ENCODE results near the gene NDUFAF8.
A peak's percentile ranks its signal among the peaks of the same experiment; 100 is the strongest.

NDUFAF8 gene

GRCh38 chr17:81237591-81238489, 1.3 kb upstream of the NDUFAF8 start:
- DNase-seq (ENCODE audit: low read depth in 1 of 2, low spot score in 1 of 2): no peak

DNA sequence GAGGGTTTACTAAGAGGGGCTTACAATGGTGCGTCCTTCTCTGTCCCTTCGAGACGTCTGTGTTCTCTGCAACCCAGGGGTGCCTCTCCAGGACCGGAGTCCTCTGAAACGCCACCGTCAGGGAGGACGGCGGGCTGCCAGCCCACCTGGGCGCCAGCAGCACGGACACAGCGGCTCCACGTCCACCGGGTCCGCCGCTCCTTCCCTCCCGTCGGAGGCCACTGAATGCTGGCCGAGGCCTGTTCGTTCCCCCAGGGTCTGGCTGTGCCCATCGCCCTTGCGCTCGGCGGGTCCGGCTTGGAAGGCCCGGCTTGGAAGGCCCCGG, 666 bp upstream of the NDUFAF8 start:
- DNase-seq (ENCODE audit: low read depth in 1 of 2, low spot score in 1 of 2): no peak

DNA sequence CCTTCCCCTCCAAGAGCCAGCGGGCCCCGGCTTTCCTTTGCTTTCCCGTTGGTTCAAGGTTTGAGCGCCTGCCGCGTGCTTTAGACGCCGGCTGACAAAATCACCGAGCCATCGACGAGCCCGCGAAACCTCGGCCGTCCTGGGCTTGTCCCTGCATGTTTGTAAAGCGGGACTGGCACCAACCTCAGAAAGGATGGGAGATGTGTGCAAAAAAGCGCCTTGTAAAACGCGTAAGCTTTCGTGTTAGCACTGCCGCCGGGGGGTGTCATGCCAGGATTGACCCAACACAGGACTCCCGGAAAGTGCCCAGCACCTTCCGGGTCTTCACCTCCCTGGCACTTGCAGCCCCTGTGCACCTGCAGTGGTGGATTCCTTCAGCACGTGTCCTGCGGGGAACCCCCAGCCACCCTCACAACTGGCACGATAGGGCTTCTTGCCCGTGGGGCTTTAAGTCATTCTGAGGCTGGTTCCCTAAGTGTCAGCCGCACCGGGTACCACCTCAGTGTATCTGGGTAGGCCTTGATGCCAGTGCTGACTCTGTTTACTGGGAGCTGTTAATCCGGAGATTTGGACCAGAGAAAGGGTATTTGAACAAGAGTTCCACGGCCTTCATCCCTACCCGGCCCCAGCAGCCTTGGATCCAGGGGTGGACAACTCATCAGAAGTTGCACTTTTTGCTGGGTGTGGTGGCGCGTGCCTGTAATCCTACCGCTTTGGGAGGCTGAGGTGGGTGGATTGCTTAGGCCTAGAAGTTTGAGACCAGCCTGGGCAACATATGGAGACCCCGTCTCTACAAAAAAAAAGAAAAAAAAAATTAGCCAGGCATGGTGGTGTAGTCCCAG, 817 bp downstream of the NDUFAF8 start:
- peak in 1 of 2 donors; percentile 45 for DNase-seq (ENCODE audit: low read depth in 1 of 2, low spot score in 1 of 2)

DNA sequence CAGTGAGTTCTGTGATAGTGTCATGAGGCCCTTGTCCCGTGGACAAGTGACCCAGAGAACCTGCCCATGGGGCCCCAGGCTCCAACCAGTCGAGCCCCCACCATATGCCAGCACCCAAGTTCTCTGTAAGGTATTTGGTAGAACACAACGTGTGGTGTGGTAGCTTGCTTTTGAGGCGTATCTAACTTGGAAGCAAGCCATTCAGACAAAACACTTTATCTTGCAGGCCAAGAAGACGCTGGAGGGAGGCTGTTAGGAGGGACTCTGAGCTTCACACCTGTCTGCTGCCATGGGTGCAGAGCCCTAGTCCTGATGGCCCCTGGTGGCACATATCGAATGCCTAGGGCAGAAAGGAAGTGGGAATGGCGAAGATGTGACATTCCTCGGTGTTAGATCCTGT, 1.6 kb downstream of the NDUFAF8 start:
- DNase-seq (ENCODE audit: low read depth in 1 of 2, low spot score in 1 of 2): no peak

GRCh38 chr17:81241203-81241602, 2.1 kb downstream of the NDUFAF8 start:
- no peak for DNase-seq (ENCODE audit: low read depth in 1 of 2, low spot score in 1 of 2)

- peak; percentile 31 to 58 for DNase-seq (ENCODE audit: low read depth in 1 of 2, low spot score in 1 of 2)
Observed at GRCh38 chr17:81241648-81242420, 2.7 kb downstream of the NDUFAF8 start.

GRCh38 chr17:81242421-81243332, 3.6 kb downstream of the NDUFAF8 start:
- no peak for DNase-seq (ENCODE audit: low read depth in 1 of 2, low spot score in 1 of 2)

- DNase-seq (ENCODE audit: low read depth in 1 of 2, low spot score in 1 of 2): no peak
Observed at GRCh38 chr17:81243333-81243664, 4.2 kb downstream of the NDUFAF8 start.

DNA sequence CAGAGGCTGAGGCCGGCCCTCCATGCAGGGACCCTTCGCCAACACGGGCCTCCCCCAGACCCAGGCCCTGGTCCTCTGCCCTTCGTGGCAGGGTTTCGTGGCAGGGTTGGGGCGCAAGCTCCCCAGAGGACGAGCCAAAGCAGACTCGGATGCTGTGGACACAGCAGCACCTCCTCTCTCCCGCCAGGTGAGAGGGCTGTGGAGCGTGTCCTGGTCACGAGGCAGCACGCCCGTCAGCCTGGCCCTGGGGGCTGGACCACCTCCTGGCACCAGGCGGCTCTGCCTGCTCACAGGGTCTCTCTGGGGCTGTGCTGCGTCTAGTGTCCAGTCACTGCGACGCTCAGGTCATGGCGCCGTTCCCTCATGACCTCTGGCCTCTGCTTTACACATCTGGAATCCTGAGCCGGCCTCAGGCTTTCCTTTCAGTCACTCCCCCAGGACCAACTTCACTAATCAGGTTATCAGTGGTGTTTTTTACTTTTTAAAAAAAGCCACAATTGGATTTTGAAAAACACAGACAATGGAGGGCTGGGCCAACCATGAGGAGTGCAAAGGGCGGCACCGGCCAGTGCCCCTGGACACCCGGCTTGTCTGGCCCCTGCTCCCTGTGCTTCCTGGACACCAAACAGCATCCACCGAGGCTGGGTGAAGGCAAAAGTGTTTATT, 5.4 kb downstream of the NDUFAF8 start:
- no peak for DNase-seq (ENCODE audit: low read depth in 1 of 2, low spot score in 1 of 2)

GRCh38 chr17:81245024-81245664, 6.0 kb downstream of the NDUFAF8 start:
- DNase-seq (ENCODE audit: low read depth in 1 of 2, low spot score in 1 of 2): no peak

- DNase-seq (ENCODE audit: low read depth in 1 of 2, low spot score in 1 of 2): no peak
Observed at GRCh38 chr17:81245665-81246342, 6.7 kb downstream of the NDUFAF8 start.

DNA sequence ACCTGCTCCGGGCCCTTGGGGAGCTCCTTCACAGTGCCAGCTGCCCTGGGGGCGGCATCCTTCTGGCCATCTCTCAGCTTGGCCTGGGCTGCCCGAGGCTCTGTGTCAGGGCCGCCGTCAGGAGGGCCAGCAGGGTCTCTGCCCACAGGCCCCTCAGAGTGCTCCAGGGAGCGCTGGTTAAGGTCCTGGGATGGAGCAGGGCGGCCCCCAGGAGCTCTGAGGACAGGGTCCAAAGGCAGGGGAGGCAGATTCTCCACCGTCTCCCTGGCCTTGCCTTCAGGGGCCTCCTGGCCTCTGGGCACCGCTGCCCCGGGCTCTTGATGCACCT, 7.2 kb downstream of the NDUFAF8 start:
- DNase-seq (ENCODE audit: low read depth in 1 of 2, low spot score in 1 of 2): no peak

DNA sequence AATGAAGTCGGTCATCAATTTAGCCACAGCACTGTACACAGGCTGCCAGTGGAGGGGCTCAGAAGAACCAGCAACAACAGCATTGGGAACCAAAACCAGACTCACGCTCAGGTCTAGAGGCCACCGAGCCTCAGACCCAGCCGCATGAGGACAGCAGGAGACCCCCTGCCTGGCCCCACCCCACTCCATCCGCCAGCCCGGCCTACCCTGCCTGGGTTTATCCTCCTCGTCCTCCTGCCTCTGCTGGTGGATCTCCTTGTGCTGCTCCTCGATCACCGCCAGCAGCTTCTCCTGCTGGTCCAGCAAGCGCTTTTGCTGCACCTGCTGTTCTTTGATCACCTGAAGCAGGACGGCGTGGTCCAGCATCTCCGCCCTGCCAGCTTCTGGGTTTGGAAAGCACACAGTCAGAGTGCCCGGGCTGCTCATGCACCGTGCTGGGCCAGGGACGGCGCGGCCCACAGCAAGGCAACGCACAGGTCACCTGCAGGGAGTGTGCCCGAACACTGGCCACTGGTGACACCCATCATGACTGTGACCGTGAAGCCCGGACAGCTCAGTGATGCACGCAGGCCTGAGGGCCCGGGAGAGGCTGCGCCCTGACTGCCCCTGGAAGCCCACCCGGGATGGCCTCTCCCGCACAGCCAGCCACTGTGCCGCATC, 7.7 kb downstream of the NDUFAF8 start:
- no peak for DNase-seq (ENCODE audit: low read depth in 1 of 2, low spot score in 1 of 2)

GRCh38 chr17:81247339-81247990, 8.3 kb downstream of the NDUFAF8 start:
- DNase-seq (ENCODE audit: low read depth in 1 of 2, low spot score in 1 of 2): no peak

DNA sequence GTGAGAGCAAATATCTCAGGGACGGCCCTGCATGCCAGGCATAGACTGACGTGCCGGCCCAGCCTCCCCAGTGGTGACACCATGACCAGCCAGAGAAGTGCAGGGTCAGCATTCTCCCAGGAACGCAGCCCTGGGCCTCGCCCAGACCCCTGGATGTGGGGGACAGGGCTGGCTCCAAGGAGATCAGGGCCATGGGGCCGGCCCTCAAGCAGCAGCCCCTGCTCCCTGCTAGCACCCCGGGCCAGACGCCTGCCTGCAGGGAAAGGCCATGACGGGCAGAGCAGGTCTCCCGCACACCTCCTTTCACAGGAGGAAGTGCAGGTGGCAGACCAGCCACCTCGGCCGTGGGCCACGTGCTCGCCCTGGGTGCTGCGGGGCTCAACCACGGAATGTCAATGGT, 9.5 kb downstream of the NDUFAF8 start:
- DNase-seq (ENCODE audit: low read depth in 1 of 2, low spot score in 1 of 2): no peak

GRCh38 chr17:81249223-81250040, 10.3 kb downstream of the NDUFAF8 start:
- no peak for DNase-seq (ENCODE audit: low read depth in 1 of 2, low spot score in 1 of 2)
